ENCODE data around the gene XRRA1.

The XRRA1 gene

DNA sequence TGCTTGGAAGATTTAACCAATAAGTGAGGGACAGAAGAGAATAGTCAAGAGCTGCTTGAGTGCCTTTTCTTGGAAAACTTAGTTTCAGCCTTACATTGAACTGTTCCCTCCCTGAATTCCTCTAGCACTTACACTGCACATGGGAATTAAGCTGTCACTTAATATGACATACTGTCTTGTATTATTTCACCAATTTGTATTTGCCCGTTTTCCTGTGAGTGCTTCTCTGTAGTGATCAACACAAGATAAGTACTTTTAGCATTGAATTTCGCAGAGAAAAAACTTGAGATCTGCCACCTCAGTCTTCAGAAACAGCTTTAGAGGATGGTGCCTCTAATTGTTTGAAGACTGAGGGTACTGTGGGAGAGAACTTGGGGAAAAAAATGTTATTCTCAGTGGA, 3.9 kb upstream of the XRRA1 start:
- Histone ChIP-seq H3K27ac (no peak overlapping the region), H3K4me3 (no peak overlapping the region)

DNA sequence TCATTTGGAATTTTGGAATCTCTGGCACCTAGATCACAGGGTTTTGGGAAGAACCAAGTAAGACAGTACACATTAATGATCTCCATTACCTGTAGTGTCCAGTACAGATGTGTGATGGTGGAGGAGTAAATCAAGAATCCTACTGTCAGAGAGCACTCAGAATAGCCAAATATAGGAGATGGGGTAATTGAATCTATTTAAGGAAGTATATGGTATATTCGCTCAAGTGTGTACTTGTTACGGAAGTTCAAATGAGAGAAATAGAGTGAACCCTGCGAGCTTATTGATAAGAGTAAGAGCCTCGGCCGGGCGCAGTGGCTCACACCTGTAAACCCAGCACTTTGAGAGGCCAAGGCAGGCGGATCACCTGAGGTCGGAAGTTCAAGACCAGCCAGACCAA, 2.3 kb upstream of the XRRA1 start:
- no peak overlapping the region for H3K27ac ChIP-seq
- no peak overlapping the region for H3K4me3 ChIP-seq

DNA sequence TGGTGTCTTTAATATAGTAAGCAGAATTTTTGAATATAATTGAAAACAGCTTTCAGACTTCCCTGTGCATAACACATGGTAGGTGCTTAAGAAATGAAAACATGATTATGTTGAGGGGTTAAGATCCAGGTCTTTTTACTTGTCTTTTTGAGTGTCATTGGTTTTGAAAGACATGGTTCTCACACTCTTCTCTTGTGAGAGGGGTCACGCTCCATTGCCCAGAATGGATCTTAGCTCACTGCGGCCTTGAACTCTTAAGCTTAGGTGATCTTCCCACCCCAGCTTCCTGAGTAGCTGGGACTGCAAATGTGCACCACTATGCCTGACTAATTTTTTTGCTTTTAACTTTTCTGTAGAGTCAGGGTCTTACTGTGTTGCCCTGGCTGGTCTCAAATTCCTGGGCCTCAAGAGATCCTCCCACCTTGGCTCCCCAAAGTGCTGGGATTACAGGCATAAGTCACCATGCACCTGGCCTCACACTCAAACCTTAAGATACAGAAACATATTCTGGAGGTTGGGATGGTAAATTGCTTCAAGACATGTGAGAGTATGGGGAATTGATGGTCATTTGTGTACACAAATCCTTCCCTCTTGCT, 1.6 kb upstream of the XRRA1 start:
- Histone ChIP-seq H3K27ac (peak overlapping the region in 3 of 21 experiments; percentile 93 to 96 (median 95)), H3K4me3 (peak overlapping the region; percentile 64 to 95 (median 81))

DNA sequence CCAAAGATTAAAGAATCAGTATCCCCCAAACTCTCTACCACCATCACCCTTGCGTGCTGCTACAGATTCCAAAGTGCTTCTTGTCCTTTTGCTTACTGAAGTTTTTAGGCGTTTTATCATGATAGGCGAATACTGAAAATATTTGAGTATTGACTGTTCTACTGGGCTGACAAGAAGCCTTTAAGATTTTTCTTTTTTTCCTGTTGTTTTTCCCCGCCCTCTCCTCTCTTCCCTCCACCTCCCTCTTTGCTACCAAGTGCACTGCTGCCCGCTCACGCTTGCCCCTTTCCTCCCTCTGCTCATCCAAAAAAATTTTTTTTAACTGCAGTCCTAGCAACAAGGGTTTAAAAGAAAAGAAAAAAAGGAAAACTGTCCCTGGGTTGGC, 854 bp upstream of the XRRA1 start:
- H3K27ac ChIP-seq, result peak overlapping the region in 20 of 21 experiments; percentile 77 to 96 (median 88)

DNA sequence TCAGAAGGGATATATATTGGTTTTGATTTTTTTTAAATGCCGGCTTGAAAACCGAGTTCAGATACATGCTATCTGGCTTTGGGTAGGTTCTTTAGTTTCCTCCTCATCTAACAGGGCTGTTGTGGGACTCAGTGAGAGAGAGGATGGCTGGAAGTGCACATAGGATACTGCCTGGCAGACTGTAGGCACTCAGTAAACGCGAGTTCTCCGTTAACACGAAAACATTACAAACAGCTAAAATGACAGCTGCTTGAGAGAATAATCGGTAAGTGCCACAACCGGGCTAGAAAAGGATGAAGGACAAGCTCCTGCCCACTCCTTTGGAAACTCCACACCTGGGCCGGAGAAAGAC, 369 bp downstream of the XRRA1 start:
- peak overlapping the region; percentile 64 to 95 (median 81) for H3K4me3 ChIP-seq
- peak overlapping the region in 20 of 21 experiments; percentile 55 to 96 (median 87) for H3K27ac ChIP-seq

More for the DNA sequence above, 854 bp upstream of the XRRA1 start:
- peak overlapping the region; percentile 64 to 95 (median 81) for H3K4me3 ChIP-seq

DNA sequence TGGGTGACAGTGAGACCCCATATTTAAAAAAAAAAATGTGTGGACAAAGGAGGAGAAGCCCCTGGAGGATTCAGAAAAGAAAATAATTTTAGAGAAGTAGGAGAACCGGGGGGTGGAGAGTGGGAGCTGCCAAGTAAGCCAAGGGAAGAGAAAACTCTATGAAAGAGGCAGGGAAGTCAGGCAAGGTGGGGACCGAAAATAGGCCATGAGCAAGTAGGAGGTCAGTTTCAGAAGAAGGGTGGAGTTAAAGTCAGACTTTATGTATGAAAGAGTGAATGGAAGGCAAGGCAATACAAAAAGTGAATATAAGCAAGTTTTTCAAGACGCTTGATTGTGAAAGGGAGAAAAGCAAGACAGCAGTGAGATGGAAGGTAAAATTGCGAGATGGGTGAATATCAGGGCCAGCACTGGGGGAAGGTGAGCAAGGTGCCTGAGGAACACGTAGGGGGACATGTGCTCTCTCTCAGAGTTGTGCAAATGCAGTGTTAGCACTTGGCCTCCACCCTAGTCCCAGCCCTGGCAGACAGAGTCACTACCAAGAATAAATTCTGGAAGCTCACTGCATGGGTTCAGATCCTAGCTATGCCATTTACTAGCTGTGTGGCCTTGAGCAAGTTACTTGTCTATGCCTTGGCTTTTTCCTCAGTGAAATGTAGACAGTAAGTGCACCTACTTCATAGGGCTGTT, 6.7 kb downstream of the XRRA1 start:
- Histone ChIP-seq H3K27ac (peak overlapping the region in 5 of 21 experiments; percentile 1 to 68 (median 41)), H3K4me3 (no peak overlapping the region)

DNA sequence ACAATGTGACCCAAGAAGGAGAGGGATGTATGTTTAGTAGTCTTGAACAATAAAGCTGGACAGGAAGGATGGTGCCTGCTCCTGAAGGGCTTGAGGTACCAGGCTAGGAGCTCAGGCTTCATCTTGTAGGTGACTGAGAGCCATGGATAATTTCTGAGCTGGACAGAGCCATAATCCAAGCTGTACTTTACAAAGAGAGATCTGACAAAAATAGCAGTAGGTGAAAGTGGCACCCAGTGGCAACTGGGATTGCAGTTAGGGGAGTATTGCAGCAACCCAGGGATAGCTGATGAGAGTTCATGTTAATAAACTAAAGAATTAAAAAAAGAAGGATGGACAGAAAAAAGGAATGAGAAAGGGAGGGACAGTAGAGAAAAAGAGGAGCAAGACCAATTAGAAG, 7.4 kb downstream of the XRRA1 start:
- Histone ChIP-seq H3K4me3 (no peak overlapping the region), H3K27ac (no peak overlapping the region)

DNA sequence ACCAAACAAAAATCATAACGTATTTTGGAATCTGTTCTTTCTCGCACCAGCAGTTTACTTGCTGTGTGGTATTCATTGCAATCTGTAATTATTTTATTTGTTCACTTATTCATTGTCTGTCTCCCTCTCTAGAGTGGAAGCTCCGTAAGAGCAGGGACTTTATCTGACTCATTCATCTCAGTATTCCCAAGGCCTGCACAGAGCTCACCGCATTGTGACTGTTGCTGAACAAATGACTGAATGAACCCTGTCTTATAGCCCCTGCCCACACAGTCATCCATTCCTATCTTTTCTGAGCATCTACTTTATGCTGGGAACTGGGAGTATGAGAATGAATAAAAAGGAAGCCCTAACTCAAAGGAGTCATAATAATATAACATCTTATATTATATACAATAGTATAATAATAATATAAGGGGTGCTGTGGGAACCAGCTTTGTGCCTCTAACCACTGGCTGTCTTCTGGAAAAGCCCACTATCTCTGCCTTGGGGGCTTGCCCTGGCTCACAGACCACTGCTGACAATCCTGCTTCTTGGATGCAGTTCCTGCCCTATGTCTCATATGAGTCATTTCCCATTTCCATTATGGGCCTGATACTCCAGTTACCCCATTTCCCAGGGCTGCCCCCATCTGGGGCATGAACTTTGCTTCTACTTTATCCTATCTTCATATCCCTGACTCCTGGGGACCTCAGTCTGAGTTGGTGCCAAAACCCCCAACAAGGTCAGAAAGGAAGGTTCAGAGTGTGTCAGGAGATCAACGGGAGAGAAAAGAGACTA, 11.0 kb downstream of the XRRA1 start:
- H3K4me3 ChIP-seq, result no peak overlapping the region

DNA sequence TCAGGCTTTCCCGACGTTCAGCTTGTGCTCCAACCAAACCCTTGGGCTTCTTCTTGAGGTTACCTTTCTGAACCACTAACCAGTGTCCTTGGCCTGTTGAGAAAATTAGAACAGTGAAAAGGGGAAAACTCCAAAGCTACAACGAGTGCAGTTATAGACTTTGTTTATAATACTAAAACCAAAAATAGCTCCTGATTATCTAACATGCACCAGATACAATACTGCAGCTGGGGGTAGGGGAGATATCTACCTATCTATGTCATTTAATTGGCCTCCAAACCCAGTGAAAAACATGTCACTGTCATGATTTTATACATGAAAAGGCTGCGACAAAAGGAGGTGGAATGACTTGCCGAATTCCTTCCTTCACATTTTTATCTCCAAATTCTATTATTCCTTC, 11.9 kb downstream of the XRRA1 start:
- no peak overlapping the region for H3K4me3 ChIP-seq
- no peak overlapping the region for H3K27ac ChIP-seq

More for the DNA sequence above, 11.0 kb downstream of the XRRA1 start:
- H3K27ac ChIP-seq, result no peak overlapping the region

DNA sequence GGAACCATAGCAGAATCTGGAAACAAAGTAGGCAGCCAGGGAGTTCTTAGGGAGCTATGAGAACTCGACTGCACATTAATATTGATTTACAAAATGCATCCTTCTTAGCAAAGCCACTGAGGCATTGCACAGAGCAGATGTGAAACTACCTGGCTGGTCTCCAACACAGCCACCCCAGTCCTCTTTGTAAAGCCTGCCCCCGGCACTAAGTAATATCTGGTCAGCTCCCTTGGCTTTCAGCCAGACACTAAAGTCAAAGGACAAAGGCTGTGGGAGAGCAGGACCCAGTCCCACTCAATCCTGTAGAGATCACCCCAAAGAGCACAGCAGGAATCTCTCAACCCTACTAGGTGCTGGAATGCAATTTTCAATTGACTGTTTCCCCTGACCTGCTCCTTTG, 12.8 kb downstream of the XRRA1 start:
- H3K4me3 ChIP-seq, result no peak overlapping the region
- H3K27ac ChIP-seq, result peak overlapping the region in 1 of 21 experiments; percentile 18

DNA sequence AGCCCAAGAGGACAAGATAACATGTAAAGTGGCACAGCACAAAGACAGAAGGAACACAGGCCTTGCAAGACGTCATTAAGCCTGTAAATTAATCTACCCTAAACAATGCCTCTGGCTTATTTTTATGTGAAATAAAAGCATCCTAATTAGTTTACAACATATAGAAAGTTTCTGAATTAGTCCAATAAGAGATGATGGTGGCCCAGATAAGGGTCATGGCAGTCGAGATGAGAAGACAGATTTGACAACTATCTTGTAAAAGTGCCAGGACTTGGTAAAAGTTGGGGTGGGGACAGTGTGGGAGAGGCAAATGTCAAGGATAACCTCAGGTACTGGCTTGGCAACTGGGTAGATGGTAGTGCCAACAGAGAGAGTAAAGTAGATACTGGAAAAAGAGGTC, 13.6 kb downstream of the XRRA1 start:
- H3K4me3 ChIP-seq, result no peak overlapping the region
- H3K27ac ChIP-seq, result no peak overlapping the region

DNA sequence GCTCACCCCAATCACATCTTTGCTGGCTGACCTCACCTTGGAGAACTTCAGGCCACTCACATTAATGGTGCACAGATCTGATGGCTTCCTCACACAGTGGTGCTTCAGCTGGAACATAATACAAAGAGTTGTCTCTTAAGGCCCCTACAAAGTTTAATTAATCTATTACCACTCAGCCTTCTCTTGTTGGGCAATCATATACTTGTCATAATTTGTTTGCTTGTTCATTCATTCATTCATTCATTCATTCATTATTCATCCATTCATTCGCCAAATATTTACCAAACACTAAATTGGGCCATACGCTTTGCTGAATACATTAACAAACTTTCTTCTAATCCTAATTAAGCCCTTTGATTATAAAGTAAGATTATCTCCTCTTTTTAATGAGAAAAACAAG, 15.1 kb downstream of the XRRA1 start:
- H3K4me3 ChIP-seq, result no peak overlapping the region

DNA sequence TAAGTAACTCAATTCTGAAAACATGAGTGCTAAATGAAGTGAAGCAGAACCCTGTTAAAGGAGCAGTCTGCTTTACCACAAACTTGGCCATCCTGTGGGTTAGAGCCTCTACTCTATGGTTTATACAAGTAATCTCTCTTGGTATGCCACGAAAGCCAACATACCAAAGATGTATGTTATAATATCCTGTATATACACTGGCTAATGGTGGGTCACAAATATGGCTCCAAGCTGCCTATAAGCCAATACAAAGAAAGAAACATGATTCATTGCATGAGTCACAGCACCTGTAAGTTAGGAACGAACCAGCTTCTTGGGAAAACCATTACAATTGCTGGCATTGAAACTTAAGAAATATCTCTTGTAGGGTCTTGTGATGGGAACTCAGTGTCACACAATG, 16.1 kb downstream of the XRRA1 start:
- H3K4me3 ChIP-seq, result no peak overlapping the region
- no peak overlapping the region for H3K27ac ChIP-seq

More for the DNA sequence above, 15.1 kb downstream of the XRRA1 start:
- no peak overlapping the region for H3K27ac ChIP-seq

DNA sequence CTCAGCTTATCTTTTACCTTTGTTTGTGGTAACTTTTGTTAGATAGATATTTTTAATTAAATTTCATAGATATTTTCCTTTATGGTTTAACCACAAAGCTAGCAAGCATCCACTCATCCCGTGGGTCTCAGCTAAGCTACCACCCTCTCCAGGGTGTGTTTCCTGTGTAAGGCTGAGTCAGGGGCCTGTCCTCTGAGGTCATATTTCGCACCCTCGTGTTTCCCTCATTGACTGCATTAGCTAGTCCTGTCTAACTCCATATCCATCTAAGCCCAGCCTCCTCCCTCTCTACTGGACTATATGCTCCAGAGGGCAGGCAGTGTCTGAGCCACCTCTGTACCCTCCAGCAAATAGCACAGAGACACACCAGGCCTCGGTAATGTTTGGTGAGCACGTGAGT, 16.7 kb downstream of the XRRA1 start:
- no peak overlapping the region for H3K27ac ChIP-seq
- no peak overlapping the region for H3K4me3 ChIP-seq

DNA sequence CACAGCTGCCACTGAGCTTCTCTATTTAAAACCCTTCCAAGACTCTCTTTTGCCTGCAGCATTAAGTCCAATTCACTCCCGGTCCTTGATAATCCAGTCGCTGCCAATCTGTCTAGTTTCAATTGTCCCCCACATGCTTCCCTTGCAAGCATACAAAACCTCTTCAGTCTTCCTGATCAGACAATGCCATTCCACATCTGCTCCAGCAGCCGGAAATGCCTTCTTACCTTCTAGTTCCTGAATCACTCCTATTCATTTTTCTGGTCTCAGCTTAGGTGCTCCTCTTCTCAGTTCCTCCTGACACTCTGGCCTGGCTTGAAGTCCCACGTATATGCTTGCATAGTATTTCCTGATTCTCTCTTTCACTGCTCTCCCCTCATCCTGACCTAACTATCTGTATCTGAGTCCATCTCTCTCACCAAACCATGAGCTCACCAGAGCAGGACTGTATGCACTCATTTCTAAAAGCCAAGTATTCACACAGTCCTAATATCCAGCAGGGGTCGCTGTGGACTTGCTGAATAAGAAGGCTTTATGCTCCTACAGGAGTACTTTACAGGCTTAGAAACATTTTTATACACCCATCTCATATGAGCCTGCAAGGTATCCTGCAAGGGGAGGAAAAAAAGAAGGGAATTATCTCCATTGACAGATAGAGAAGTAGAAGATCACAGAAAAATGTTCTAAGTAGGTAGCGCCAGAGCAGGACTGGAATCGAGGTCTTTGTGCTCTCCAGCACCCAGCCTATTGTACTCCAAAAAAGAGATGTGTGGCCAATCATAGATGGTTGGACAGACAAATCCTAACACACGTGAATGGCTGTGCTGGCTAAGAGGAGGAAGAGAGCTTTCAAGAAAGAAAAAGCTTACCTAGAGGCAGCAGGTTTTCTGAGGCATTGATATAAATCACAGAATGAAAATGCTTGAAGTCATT, 19.2 kb downstream of the XRRA1 start:
- Histone ChIP-seq H3K4me3 (no peak overlapping the region), H3K27ac (no peak overlapping the region)

DNA sequence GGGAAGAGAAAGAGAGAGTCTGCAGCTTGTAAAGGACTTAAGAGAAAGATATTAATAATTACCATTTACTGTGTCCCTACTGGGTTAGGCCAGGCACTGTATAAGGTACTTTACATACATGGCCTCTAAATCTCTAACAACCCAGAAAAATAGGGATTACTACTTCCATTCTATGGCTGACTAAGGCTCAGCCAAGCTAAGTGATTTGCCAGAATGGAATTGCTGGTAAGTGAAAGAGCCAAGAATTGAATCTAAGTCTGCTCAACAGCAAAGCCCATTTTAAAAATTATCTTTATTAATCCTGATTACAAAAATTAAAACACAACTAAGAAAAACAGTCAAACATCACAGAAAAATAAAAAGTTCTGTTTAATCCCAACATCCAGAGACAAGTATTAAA, 21.4 kb downstream of the XRRA1 start:
- H3K27ac ChIP-seq, result no peak overlapping the region
- no peak overlapping the region for H3K4me3 ChIP-seq

DNA sequence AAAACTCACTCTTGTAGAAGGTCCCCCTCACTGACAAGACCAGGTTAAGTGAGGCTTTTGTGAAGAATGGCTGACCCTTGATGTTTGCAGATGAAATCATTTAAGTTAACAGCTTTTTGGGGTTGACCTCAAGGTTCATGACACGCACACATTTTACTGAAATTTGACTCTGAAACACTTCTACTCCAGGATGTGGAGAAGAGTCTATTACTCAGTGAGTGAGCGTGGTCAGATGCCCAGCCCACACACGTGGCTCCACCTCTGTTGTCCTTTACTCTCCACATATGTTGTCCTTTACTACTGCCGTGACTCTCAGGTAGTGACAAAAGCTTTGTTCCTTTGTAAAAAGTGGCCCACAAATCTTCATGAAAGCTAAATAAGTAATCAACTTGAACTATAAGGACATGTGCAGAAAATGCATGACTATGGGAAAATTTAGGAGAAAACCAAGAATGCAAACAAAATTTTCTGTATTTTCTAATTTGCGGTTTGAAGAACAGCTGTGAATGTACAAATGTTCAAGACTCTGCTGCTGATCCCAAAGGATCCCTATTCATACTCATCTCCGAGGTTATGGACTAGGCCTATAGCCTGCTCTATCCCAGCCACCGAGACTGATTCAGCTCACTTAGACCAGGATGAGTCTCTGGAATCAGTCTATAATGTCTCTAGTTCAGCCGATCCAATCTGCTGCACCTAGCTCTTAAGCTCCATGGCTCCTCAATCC, 22.4 kb downstream of the XRRA1 start:
- no peak overlapping the region for H3K4me3 ChIP-seq
- no peak overlapping the region for H3K27ac ChIP-seq

DNA sequence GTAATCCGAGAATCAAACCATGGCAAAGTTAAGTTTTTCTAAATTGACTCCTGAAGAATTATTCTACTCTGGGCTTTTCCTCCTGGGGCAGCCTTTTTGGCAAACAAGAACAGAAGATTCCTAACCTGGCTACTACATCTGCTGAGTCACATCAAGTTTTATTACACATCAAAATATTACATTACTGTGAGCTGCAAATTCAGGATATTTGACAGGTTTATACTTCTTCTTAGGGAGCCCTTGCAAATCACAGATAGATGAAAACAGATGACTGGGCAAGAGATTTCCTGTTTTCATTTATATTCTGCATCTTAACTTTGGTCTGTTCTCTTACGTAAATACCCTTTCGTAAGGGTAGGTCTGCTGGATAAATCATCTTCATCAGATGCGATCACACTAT, 23.6 kb downstream of the XRRA1 start:
- no peak overlapping the region for H3K27ac ChIP-seq

DNA sequence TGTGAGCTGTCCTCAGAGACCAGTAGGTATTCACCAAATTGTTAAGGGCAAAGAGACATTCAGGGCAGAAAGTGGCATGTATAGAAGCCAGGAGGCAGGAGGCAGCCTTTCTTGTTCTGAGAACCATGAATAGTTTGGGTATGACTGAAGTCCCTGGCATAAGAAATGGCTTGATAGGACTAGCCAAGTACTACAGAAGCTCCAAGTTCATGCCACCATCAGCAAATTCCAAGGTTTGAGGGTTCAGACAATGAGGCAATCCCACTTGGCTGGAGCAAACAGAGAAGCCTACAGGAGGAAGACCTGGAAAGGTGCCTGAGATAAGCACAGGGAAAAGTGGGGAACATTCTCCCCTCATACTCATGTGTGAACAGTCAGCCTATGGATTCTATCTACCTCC, 25.8 kb downstream of the XRRA1 start:
- no peak overlapping the region for H3K27ac ChIP-seq
- H3K4me3 ChIP-seq, result no peak overlapping the region

More for the DNA sequence above, 23.6 kb downstream of the XRRA1 start:
- H3K4me3 ChIP-seq, result no peak overlapping the region
